Activated CD4-positive, alpha-beta T cell treated with anti-CD3 and anti-CD28 coated beads, Interleukin-2, amount 10 ng/mL, durations not matched to agents 24 days and 14 days (primary cell): ENCODE measurements around the gene PARP9. TPM values are rescaled to one million over a fixed set of nuclear protein-coding genes. Genes with fewer than 3 reads are reported as not detected.

Source experiments
- DNase-seq: peaks from one replicate; pipeline ENCODE4 v3.0.0; 2022
- H3K27ac Mint-ChIP-seq: one replicate; pipeline ENCODE4 v1.8.0; 2022; ENCODE audit warnings: mild to moderate bottlenecking, mixed read lengths
- H3K27me3 Mint-ChIP-seq: one replicate; pipeline ENCODE4 v1.8.0; 2022; ENCODE audit warnings: mixed read lengths
- H3K36me3 Mint-ChIP-seq: one replicate; pipeline ENCODE4 v1.8.0; 2022; ENCODE audit warnings: low read depth, mild to moderate bottlenecking, mixed read lengths
- H3K4me1 Mint-ChIP-seq: one replicate; pipeline ENCODE4 v1.8.0; 2021; ENCODE audit warnings: mixed read lengths
- H3K4me3 Mint-ChIP-seq: one replicate; pipeline ENCODE4 v1.8.0; 2022; ENCODE audit warnings: mild to moderate bottlenecking, moderate library complexity, mixed read lengths
- H3K9me3 Mint-ChIP-seq: one replicate; pipeline ENCODE4 v1.8.0; 2021; ENCODE audit warnings: mixed read lengths
- intact Hi-C: fragments of 100-400 bp; cut with micrococcal nuclease; formaldehyde crosslinking; loops from one replicate; pipeline ENCODE4 v1.15.1; 2023
- total RNA-seq: library from RNA; stranded (reverse); gene quantifications from 2 replicates; pipeline ENCODE4 v1.2.3, GENCODE V29; 2022

Gene PARP9
- total RNA-seq, 1 donor from 2014 or later = 45.7 TPM

DNA sequence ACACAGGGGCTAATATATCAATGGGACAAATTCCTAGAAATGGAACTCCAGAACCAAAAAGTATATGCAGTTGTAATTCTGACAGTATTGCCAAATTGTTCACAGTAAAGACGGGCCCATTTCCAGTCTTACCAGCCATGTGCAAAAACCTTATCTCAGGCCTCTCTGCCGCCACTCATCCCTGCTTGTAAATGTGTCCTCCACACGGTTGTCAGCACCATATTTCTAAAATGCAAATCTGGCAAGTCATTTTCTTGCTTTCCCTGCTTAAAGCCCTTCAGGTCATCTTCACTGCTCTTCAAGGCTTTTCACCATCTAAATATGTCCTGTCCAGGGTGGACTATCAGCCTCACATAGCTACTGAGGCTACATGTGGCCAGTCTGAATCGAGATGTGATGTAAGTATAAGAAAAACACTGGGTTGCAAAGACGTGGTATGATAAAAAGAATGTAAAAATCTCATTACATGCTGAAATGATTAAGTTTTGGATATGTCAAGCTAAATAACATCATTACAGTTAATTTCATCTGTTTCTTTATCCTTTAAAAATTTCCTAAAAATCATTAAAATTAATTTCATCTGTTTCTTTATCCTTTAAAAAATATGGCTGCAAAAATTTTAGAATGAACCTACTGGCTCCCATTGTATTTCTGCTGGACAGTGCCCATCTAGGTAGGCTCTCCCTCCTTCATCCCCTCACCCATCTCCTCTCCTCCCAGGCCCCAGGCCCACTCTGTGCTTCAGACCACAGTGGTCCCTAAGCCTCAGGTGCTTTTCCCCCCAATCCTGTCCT, 980 bp downstream of the PARP9 start:
- H3K27ac Mint-ChIP-seq = peak overlapping the region; percentile 98
- no peaks in the 10 kb centered on the region for H3K9me3 Mint-ChIP-seq
- no peaks in the 10 kb centered on the region for H3K27me3 Mint-ChIP-seq
- peak; percentile 65 for DNase-seq
- intact Hi-C loops = loop anchor here (5.0 kb wide), 1 partner anchor 234 kb away; the partner anchor contains the start of gene SLC49A4
- H3K36me3 Mint-ChIP-seq = peaks cover 56% of the 10 kb centered on the region
- H3K4me1 Mint-ChIP-seq = peaks cover 65% of the 10 kb centered on the region
- peak overlapping the region; percentile 95 for H3K4me3 Mint-ChIP-seq

GRCh38 chr3:122560680-122561079, 3.4 kb downstream of the PARP9 start:
- Mint-ChIP-seq H3K27ac (peak overlapping the region; percentile 87), H3K4me1 (peaks cover 54% of the 10 kb centered on the region), H3K9me3 (no peaks in the 10 kb centered on the region), H3K27me3 (no peaks in the 10 kb centered on the region), H3K4me3 (peak overlapping the region; percentile 61), H3K36me3 (peaks cover 57% of the 10 kb centered on the region)
- peak; percentile 91 for DNase-seq
- intact Hi-C loops = loop anchor here (1.0 to 5.0 kb wide), 2 partner anchors 119 to 237 kb away; partner anchors contain the start of gene SLC49A4

- no peak for DNase-seq
- Mint-ChIP-seq H3K27ac (peak overlapping the region; percentile 63), H3K4me3 (peak overlapping the region; percentile 49), H3K36me3 (peaks cover 60% of the 10 kb centered on the region), H3K4me1 (peaks cover 57% of the 10 kb centered on the region), H3K27me3 (no peaks in the 10 kb centered on the region), H3K9me3 (no peaks in the 10 kb centered on the region)
- intact Hi-C loops = loop anchor here (1.0 to 5.0 kb wide), 2 partner anchors 119 to 237 kb away; partner anchors contain the start of gene SLC49A4
Measured at GRCh38 chr3:122559906-122560305, 4.2 kb downstream of the PARP9 start.

DNA sequence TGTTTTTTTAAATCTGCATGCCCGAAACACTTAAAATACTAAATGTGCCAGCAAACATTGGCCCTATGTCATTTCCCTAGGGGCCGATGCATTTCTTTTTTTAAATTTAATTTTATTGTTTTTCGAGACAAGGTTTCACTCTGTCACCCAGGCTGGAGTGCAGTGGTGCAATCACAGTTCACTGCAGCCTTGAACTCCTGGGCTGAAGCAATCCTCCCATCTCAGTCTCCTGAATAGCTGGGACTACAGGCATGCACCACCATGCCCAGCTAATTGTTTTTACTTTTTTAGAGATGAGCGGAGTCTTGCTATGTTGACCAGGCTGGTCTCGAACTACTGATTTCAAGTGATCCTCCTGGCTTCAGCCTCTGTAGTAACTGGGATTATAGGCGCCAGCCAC, 5.5 kb downstream of the PARP9 start:
- Mint-ChIP-seq H3K27me3 (no peaks in the 10 kb centered on the region), H3K4me1 (peaks cover 58% of the 10 kb centered on the region), H3K27ac (no peak overlapping the region), H3K9me3 (no peaks in the 10 kb centered on the region), H3K4me3 (no peak overlapping the region), H3K36me3 (peaks cover 62% of the 10 kb centered on the region)
- no peak for DNase-seq
- intact Hi-C loops = no loop called here

DNA sequence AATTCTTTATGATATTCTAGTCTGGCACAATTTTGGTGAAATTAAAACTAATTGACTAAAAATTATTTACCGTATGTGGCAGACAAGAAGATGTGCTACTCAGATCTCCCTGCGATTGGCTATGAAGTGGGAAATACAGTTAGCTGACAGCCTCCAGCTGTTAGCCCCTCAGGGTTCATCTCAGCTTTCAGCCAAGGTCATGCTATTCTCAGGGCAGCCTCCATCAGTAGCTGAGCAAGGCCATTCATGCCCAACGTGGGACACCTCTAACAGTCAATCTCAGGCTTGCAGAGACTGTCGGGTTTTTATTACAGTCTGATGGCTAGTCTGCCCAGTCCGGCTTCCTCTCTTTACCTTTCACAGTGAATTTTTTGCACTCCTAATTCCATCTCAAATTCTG, 6.7 kb downstream of the PARP9 start:
- peaks cover 52% of the 10 kb centered on the region for H3K4me1 Mint-ChIP-seq
- H3K27ac Mint-ChIP-seq = no peak overlapping the region
- no peaks in the 10 kb centered on the region for H3K9me3 Mint-ChIP-seq
- H3K36me3 Mint-ChIP-seq = peaks cover 69% of the 10 kb centered on the region
- intact Hi-C loops = no loop called here
- no peaks in the 10 kb centered on the region for H3K27me3 Mint-ChIP-seq
- no peak overlapping the region for H3K4me3 Mint-ChIP-seq
- no peak for DNase-seq

DNA sequence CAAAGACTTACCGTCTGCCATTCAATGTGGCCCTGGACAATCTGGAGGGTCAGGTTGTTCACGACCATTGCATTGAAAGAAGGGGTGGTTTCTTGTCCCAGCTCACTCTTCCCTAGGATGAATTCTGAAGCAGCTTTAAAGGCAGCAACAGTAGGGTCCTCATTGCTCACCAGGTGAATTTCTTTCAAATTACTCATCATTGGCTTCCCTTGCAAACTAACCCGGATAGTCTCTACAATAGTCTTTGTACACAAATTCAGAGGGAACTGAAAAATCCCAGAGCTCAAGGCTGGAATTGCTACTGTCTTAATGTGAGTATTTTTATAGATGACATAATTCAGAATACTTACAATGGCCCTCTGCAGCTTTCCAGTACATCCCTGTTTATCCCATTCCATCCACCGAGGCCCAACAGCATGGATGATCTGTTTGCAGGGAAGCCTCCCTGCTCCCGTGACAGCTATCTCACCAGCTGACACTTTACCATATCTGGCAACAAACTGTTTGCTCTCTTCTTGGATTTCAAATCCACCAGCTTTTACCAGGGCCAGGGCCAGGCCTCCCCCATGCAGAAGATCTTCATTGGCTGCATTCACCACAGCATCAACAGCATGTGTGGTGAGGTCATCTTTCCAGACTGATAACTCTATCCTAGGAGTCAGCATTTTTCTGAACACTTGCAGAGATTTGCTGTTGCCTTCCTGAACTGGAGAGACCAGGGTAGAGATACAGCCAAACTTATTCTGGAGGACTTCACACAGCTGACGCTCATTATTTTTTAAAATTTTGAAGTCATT, 8.6 kb downstream of the PARP9 start:
- Mint-ChIP-seq H3K9me3 (no peaks in the 10 kb centered on the region), H3K4me3 (peak overlapping the region; percentile 8), H3K36me3 (peaks cover 76% of the 10 kb centered on the region), H3K27me3 (no peaks in the 10 kb centered on the region), H3K27ac (peak overlapping the region; percentile 70), H3K4me1 (peaks cover 45% of the 10 kb centered on the region)
- intact Hi-C loops = no loop called here
- no peak for DNase-seq

- Mint-ChIP-seq H3K4me3 (no peak overlapping the region), H3K36me3 (peaks cover 83% of the 10 kb centered on the region), H3K4me1 (peaks cover 35% of the 10 kb centered on the region), H3K27ac (no peak overlapping the region), H3K9me3 (no peaks in the 10 kb centered on the region), H3K27me3 (no peaks in the 10 kb centered on the region)
- no peak for DNase-seq
- intact Hi-C loops = no loop called here
Measured at GRCh38 chr3:122553171-122553570, 10.9 kb downstream of the PARP9 start.

- Mint-ChIP-seq H3K4me3 (no peak overlapping the region), H3K4me1 (peaks cover 19% of the 10 kb centered on the region), H3K27me3 (no peaks in the 10 kb centered on the region), H3K36me3 (peaks cover 82% of the 10 kb centered on the region), H3K27ac (peak overlapping the region; percentile 23), H3K9me3 (no peaks in the 10 kb centered on the region)
- intact Hi-C loops = no loop called here
- DNase-seq = no peak
Measured at GRCh38 chr3:122548619-122549018, 15.5 kb downstream of the PARP9 start.

GRCh38 chr3:122548076-122548475, 16.0 kb downstream of the PARP9 start:
- no peak for DNase-seq
- Mint-ChIP-seq H3K36me3 (peaks cover 83% of the 10 kb centered on the region), H3K27me3 (no peaks in the 10 kb centered on the region), H3K4me1 (peaks cover 15% of the 10 kb centered on the region), H3K27ac (no peak overlapping the region), H3K9me3 (no peaks in the 10 kb centered on the region), H3K4me3 (no peak overlapping the region)
- intact Hi-C loops = no loop called here

DNA sequence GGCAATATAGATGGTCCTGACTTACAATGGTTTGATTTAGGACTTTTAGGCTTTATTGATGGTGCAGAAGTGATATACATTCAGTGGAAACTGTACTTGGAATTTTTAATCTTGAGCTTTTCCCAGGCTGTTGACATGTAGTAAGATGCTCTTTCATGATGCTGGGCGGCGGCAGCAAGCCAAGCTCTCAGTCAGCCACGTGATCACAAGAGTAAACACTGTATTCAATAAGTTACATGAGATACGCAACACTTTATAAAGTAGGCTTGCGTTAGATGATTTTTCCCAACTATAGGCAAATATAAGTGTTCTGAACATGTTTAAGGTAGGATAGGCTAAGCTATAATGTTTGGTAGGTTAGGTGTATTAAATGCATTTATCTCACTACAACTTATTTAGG, 17.9 kb downstream of the PARP9 start:
- Mint-ChIP-seq H3K4me1 (peaks cover 16% of the 10 kb centered on the region), H3K4me3 (no peak overlapping the region), H3K27me3 (no peaks in the 10 kb centered on the region), H3K36me3 (peaks cover 74% of the 10 kb centered on the region), H3K27ac (no peak overlapping the region), H3K9me3 (no peaks in the 10 kb centered on the region)
- intact Hi-C loops = no loop called here
- no peak for DNase-seq

DNA sequence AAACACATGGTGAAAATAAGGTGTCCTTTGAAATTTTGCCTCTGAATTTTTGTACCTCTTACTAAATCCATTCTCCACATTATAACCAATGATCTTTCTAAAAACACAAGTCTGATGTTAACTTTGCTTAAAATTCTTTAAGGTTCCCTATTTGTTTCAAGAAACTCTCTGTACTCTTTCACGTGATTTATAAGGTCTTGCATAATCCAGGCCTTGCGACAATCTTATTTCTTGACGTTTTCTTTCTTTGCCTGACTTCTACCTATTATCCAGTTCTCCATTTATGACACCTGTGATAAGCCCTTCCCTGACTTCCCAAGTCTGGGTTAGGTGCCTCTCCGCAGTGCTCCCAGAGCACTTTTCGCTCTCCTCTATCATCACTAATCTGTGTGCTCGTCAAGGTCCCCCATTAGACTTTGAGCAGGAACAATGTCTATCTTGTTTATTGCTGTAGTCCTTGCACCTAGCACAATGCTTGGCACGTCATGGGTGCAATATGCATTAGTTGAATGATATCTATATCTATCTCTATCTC, 25.1 kb downstream of the PARP9 start:
- DNase-seq = no peak
- intact Hi-C loops = no loop called here
- H3K9me3 Mint-ChIP-seq = no peaks in the 10 kb centered on the region
- no peak overlapping the region for H3K27ac Mint-ChIP-seq
- H3K36me3 Mint-ChIP-seq = peaks cover 73% of the 10 kb centered on the region
- H3K4me3 Mint-ChIP-seq = no peak overlapping the region
- H3K27me3 Mint-ChIP-seq = no peaks in the 10 kb centered on the region
- H3K4me1 Mint-ChIP-seq = peaks cover 32% of the 10 kb centered on the region

DNA sequence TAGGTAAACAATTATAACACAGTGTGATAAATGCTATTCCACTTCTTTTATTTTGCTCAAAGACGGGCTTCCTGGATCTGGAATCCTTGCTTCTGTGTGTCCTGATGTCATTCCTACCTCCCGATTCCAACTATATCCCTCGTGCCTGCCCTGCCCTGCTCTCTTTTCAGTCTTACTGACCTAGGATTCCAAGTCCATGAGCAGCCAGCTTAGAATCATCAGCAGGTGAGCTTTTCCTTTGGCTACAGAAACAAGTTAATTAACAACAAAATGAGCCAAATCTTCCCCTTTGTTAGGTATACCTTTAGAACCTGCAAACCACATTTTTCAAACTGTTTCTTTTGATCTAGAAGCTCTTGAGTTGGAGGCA, 27.5 kb downstream of the PARP9 start:
- H3K27ac Mint-ChIP-seq = no peak overlapping the region
- intact Hi-C loops = no loop called here

DNA sequence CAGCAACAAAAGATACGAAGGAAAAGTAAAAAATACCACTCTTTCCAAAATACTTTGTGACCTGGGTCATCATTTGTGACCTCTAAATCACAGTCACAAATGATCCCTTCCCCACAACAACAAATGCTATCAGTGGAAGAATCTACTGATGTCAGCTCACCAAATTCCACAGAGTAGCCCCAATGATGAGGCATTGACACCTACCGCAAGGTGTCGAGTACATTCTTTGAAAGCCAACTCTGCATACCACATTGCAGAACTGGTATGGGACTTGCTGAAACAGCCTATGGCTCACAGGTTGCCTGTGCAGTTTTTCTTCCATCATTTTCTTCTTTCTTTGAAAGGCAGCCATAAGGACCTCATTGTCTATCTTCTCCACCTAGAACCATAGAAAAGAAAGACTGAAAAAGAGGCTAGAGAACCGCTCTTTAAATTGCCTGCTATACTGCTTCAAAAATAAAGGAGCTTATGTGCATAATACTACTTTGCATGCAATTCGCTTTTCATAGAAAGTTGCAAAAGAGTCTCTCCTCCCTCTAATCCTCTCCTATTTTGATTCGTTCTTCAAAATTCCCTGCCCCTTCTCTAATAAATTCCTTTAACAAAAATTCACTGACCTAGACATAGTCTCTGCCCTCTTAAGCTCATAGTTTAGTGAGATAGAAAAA, 28.0 kb downstream of the PARP9 start:
- intact Hi-C loops = loop anchor here (2.0 kb wide), 3 partner anchors 75 to 143 kb away; no protein-coding TSS in a partner anchor
- no peak overlapping the region for H3K27ac Mint-ChIP-seq

More for the DNA sequence above, 27.5 kb downstream of the PARP9 start:
- H3K4me3 Mint-ChIP-seq = no peak overlapping the region
- no peak for DNase-seq
- no peaks in the 10 kb centered on the region for H3K9me3 Mint-ChIP-seq
- H3K36me3 Mint-ChIP-seq = peaks cover 81% of the 10 kb centered on the region
- H3K27me3 Mint-ChIP-seq = no peaks in the 10 kb centered on the region
- H3K4me1 Mint-ChIP-seq = peaks cover 52% of the 10 kb centered on the region

More for the DNA sequence above, 28.0 kb downstream of the PARP9 start:
- Mint-ChIP-seq H3K36me3 (peaks cover 80% of the 10 kb centered on the region), H3K4me3 (no peak overlapping the region), H3K27me3 (no peaks in the 10 kb centered on the region), H3K4me1 (peaks cover 52% of the 10 kb centered on the region), H3K9me3 (no peaks in the 10 kb centered on the region)
- no peak for DNase-seq
